GM18511 (cell line): Measurements from ENCODE around the gene CA5B.
"Not testable (repeated sequence)": the region's sequence is repeated elsewhere in the genome, so short reads cannot be mapped to it uniquely, and the experiment has no call there.

Experiments
- ATAC-seq: cut with Tn5 transposase; IDR thresholded peaks from one replicate; pipeline ENCODE4 v1.9.1; 2021; ENCODE audit warnings: mild to moderate bottlenecking, moderate library complexity; ENCODE audit not compliant: unreplicated experiment

The CA5B gene

GRCh38 chrX:15737959-15738902 is at the start of gene CA5B:
Gene CA5B, plus strand, starts transcription at chrX:15738270. Its CDS starts 11,754 bp downstream, at chrX:15750024.
- ATAC-seq: peak; percentile 88

GRCh38 chrX:15694941-15695451 is 43.1 kb upstream of the CA5B start:
- ATAC-seq: no peak

- ATAC-seq: no peak
These were observed 41.6 kb upstream of the CA5B start for GRCh38 chrX:15696516-15696915.

- no peak for ATAC-seq
These were observed 35.3 kb upstream of the CA5B start for GRCh38 chrX:15702488-15703371.

- not testable (repeated sequence) for ATAC-seq
These were observed 34.3 kb upstream of the CA5B start for GRCh38 chrX:15703809-15704208.

GRCh38 chrX:15704273-15704672 is 33.8 kb upstream of the CA5B start:
- not testable (repeated sequence) for ATAC-seq

GRCh38 chrX:15714529-15714928 is 23.5 kb upstream of the CA5B start:
- no peak for ATAC-seq

- ATAC-seq: no peak
These were observed 19.6 kb upstream of the CA5B start for GRCh38 chrX:15718283-15718970.

- ATAC-seq: no peak
These were observed 18.6 kb upstream of the CA5B start for GRCh38 chrX:15719324-15719968.

GRCh38 chrX:15721911-15722310 is 16.2 kb upstream of the CA5B start:
- ATAC-seq: no peak

- ATAC-seq: no peak
These were observed 14.1 kb upstream of the CA5B start for GRCh38 chrX:15723887-15724517.

- no peak for ATAC-seq
These were observed 13.2 kb upstream of the CA5B start for GRCh38 chrX:15724911-15725310.

- ATAC-seq: not testable (repeated sequence)
These were observed 6.7 kb upstream of the CA5B start for GRCh38 chrX:15731368-15731767.

GRCh38 chrX:15737190-15737958 is 696 bp upstream of the CA5B start:
- peak; percentile 2 for ATAC-seq

GRCh38 chrX:15739886-15740285 is 1.8 kb downstream of the CA5B start:
- ATAC-seq: no peak

- no peak for ATAC-seq
These were observed 6.3 kb downstream of the CA5B start for GRCh38 chrX:15744181-15744867.

GRCh38 chrX:15745179-15745578 is 7.1 kb downstream of the CA5B start:
- ATAC-seq: no peak

GRCh38 chrX:15746651-15747050 is 8.6 kb downstream of the CA5B start:
- not testable (repeated sequence) for ATAC-seq
